ENCODE results near the gene MRPS18A. TPM values are rescaled to one million over a fixed set of nuclear protein-coding genes. Genes with fewer than 3 reads are reported as not detected.

MRPS18A gene
- total and polyA plus RNA-seq, 12 donors = 24.8 to 119 (median 52.0) TPM

- H3K4me3 ChIP-seq = no peak overlapping the region
- TF ChIP-seq POLR2A (IDR thresholded peaks at IDR 0.05) = no peak
- TF ChIP-seq, protein P1, sequence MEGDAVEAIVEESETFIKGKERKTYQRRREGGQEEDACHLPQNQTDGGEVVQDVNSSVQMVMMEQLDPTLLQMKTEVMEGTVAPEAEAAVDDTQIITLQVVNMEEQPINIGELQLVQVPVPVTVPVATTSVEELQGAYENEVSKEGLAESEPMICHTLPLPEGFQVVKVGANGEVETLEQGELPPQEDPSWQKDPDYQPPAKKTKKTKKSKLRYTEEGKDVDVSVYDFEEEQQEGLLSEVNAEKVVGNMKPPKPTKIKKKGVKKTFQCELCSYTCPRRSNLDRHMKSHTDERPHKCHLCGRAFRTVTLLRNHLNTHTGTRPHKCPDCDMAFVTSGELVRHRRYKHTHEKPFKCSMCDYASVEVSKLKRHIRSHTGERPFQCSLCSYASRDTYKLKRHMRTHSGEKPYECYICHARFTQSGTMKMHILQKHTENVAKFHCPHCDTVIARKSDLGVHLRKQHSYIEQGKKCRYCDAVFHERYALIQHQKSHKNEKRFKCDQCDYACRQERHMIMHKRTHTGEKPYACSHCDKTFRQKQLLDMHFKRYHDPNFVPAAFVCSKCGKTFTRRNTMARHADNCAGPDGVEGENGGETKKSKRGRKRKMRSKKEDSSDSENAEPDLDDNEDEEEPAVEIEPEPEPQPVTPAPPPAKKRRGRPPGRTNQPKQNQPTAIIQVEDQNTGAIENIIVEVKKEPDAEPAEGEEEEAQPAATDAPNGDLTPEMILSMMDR (IDR thresholded peaks at IDR 0.05) = no peak
- no peaks in the 10 kb centered on the region for H3K36me3 ChIP-seq (replicated peaks in 1 of 2)
- H3K4me1 ChIP-seq (replicated peaks in 1 of 2) = no peaks in the 10 kb centered on the region
- peak in 2 of 7 donors; percentile 2 to 6 for DNase-seq
- WGBS, 4 donors = 75 to 97% (median 87%) methylated on average over 2 of the region's 2 CpGs
- intact Hi-C loops (cut with DNase I) = no loop called here
- no peak overlapping the region for H3K27ac ChIP-seq
- H3K27me3 ChIP-seq = no peaks in the 10 kb centered on the region
- peaks cover 0 to 6% (median 0%) of the 10 kb centered on the region in 3 donors for H3K9me3 ChIP-seq (replicated peaks in 1 of 3)
Measured at GRCh38 chr6:43735642-43736199, 48.1 kb upstream of the MRPS18A start.

DNA sequence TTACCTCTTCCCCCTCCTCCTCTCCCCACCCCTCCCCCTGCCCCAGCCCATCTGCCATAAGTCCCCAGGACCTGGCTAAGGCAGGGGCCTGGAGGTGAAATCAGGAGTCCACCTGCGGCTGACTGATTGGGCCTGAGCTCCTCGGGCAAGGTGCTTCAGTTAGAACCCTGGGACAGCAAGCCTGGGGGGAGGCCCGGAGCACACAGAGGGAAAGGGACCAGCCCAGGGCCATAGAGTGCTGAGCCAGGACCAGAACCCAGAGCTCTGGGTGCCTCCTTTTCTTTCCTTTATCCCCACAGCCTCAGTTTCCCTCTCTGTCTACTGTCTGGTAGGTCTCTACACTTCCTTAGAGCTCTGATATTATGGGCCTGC lies 46.7 kb upstream of the MRPS18A start:
- H3K9me3 ChIP-seq (replicated peaks in 1 of 3) = peaks cover 0 to 9% (median 0%) of the 10 kb centered on the region in 3 donors
- no peaks in the 10 kb centered on the region for H3K4me1 ChIP-seq (replicated peaks in 1 of 2)
- H3K27ac ChIP-seq = no peak overlapping the region
- TF ChIP-seq, protein P1 (IDR thresholded peaks at IDR 0.05) = no peak
- TF ChIP-seq POLR2A (IDR thresholded peaks at IDR 0.05) = no peak
- no peaks in the 10 kb centered on the region for H3K27me3 ChIP-seq
- no peaks in the 10 kb centered on the region for H3K36me3 ChIP-seq (replicated peaks in 1 of 2)
- WGBS, 4 donors = 82 to 91% (median 83%) methylated on average over 2 to 3 of the region's 3 CpGs; no CpG with 5 or more reads in 1 of the 4 donors
- intact Hi-C loops (cut with DNase I) = no loop called here
- DNase-seq = peak in 1 of 7 donors; percentile 7
- H3K4me3 ChIP-seq = no peak overlapping the region

GRCh38 chr6:43733471-43734293 lies 46.1 kb upstream of the MRPS18A start:
- no peak for TF ChIP-seq POLR2A (IDR thresholded peaks at IDR 0.05)
- TF ChIP-seq, protein P1 (IDR thresholded peaks at IDR 0.05) = no peak
- Histone ChIP-seq H3K27me3 (no peaks in the 10 kb centered on the region), H3K4me1 (replicated peaks in 1 of 2) (no peaks in the 10 kb centered on the region), H3K27ac (no peak overlapping the region), H3K9me3 (replicated peaks in 1 of 3) (peaks cover 0 to 9% (median 0%) of the 10 kb centered on the region in 3 donors), H3K4me3 (no peak overlapping the region), H3K36me3 (replicated peaks in 1 of 2) (no peaks in the 10 kb centered on the region)
- peak in 1 of 7 donors; percentile 7 for DNase-seq
- intact Hi-C loops (cut with DNase I) = no loop called here
- WGBS, 4 donors = 45 to 66% (median 58%) methylated on average over 9 to 10 of the region's 10 CpGs

DNA sequence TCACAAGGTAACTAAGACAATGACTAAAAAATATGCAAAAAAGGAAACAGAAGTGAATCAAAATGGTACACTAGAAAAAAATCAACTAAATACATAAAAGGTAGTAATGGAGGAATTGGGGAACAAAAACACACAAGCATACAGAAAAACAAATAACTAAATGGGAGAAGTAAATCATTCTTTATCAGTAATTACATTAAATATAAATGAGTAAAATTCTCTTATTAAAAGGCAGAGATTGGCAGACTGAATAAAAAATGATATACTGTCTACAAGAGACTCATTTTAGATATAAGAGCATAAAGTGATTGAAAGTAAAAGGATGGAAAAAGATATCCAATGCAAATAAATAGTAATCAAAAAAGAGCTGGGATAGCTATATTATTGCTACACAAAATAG lies 43.0 kb upstream of the MRPS18A start:
- intact Hi-C loops (cut with DNase I) = no loop called here
- no peak overlapping the region for H3K4me3 ChIP-seq

More for the DNA sequence above, 43.0 kb upstream of the MRPS18A start:
- H3K36me3 ChIP-seq (replicated peaks in 1 of 2) = no peaks in the 10 kb centered on the region
- no peak overlapping the region for H3K27ac ChIP-seq
- TF ChIP-seq, protein P1 (IDR thresholded peaks at IDR 0.05) = no peak
- no peak for TF ChIP-seq POLR2A (IDR thresholded peaks at IDR 0.05)
- H3K9me3 ChIP-seq (replicated peaks in 1 of 3) = peaks cover 0 to 9% (median 0%) of the 10 kb centered on the region in 3 donors
- no peaks in the 10 kb centered on the region for H3K4me1 ChIP-seq (replicated peaks in 1 of 2)
- DNase-seq = no peak
- H3K27me3 ChIP-seq = no peaks in the 10 kb centered on the region
